GM19193 (cell line): ENCODE data around the gene DOCK6.

Experiments
- POLR2A ChIP-seq: IDR thresholded peaks from 4 replicates; pipeline ENCODE4 v1.6.1; 2011; ENCODE audit not compliant: insufficient read depth, insufficient read length; ENCODE audit errors: extremely low read depth

The DOCK6 gene

DNA sequence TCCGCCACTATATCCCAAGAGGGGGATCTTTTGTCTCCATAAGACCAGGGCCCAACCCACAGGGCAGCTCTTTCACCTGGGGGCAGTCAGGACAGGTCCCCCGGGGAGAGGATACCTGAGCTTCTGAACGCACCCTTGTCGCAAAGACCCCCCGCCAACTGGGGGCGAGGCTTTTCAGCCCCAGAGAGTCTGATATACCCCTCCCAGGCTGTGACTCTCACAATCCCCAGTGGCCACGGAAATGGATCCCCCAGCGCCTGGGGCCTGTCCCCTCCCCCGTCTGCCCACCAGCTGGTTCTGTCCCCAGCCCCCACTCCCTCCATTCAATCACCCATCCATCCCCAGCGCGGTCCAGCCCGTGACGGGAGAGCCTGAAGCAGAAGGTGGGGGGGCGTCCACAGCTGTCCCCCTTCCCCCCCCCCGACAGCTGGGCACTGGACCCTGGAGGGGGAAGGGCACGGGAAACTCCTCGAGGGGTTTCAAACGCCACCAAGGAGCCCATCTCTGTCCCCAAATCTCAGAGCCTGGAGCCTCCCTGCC is 823 bp downstream of the DOCK6 start:
- no peak for TF ChIP-seq POLR2A

- no peak for TF ChIP-seq POLR2A
Observed at GRCh38 chr19:11260996-11261395, 1.3 kb downstream of the DOCK6 start.

- TF ChIP-seq POLR2A, result no peak
Observed at GRCh38 chr19:11257846-11258380, 4.4 kb downstream of the DOCK6 start.

DNA sequence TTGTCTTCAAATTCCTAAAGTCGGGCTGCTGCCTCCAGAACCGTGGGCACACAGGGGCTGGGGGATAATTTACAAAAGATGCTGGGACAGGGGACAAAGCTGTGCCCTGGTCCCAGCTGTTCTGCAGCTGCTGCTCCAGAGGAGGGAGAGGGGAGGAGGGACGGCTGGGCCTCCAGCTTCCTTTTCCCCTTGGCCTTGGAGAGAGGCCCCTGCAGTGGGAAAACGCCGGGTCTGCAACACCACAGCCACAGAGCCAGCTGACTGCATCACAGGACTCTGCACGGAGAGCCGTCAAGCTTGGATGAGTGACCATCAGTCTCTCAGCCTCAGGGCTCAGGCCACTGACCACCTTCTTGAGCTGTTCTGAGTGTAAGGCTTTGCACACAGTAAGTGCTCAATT is 6.1 kb downstream of the DOCK6 start:
- no peak for TF ChIP-seq POLR2A

- no peak for TF ChIP-seq POLR2A
Observed at GRCh38 chr19:11254666-11255065, 7.7 kb downstream of the DOCK6 start.

DNA sequence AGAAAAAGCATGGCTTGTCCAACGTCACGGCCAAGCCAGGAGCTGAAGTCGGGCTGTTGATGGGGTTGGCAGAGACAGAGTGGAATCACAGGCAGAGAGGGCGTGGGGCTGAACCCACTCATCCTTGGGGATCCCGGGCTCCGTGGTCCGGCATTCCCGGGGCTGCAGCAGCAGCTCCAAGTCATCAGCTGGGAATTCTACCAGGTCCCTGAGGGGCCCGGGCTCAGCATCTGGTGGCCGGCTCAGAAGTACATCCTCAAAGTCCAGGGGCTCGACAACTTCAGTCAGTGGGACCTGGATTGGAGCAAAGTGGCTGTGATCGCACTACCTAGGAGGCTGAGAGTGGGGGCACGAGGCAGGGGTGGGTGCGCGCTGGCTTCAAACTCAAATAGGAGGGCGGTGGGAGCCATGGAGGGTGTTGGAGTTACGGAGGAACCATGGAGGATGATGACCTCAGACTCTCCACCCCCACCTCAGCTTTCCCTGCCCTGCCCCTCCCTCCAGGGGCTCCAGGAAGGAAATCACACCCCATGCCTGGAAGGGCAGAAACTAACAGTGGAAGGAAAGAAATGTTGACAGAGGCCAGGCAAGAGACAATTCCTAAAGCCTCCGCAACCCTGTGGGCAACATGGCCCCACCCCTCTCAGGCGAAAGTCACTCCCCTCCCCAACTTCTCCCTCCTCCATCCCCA is 9.5 kb downstream of the DOCK6 start:
- no peak for TF ChIP-seq POLR2A

- no peak for TF ChIP-seq POLR2A
Observed at GRCh38 chr19:11251650-11252314, 10.5 kb downstream of the DOCK6 start.

GRCh38 chr19:11251217-11251616 is 11.1 kb downstream of the DOCK6 start:
- TF ChIP-seq POLR2A, result no peak

GRCh38 chr19:11248852-11249251 is 13.5 kb downstream of the DOCK6 start:
- no peak for TF ChIP-seq POLR2A

- TF ChIP-seq POLR2A, result no peak
Observed at GRCh38 chr19:11247934-11248333, 14.4 kb downstream of the DOCK6 start.

GRCh38 chr19:11247391-11247790 is 14.9 kb downstream of the DOCK6 start:
- no peak for TF ChIP-seq POLR2A

DNA sequence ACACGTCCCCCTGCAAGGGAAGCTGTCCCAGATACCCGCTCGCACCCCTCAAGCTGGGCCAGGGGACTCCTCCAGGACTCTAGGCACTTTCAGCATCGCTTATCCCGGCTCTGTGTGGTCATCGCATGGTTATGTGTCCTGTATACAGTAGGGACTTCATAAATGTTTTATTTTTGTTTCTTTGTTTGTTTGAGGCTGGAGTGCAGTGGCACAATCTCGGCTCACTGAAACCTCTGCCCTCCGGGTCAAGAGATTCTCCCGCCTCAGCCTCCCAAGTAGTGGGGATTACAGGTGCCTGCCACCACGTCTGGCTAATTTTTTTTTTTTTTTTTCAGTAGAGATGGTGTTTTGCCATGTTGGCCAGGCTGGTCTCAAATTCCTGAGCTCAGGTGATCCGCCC is 15.4 kb downstream of the DOCK6 start:
- no peak for TF ChIP-seq POLR2A

GRCh38 chr19:11244846-11245589 is 17.3 kb downstream of the DOCK6 start:
- no peak for TF ChIP-seq POLR2A

DNA sequence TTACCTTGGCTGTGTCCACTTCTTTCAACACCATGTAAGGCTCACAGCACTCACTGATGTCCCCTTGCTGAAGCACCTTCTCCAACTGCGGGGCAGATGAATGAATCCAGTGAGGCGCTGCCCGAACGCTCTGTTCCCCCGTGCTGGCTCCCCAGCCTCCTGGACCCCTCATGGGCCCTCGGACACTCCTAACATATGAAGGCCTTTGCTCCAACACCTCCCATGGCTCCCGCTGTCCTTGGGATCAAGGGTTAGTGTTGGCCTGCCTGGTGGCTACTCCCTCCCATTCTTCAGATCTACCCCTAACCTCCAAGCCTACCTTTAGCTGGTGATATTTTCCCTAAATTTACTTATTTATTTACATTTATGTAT is 18.5 kb downstream of the DOCK6 start:
- no peak for TF ChIP-seq POLR2A

- no peak for TF ChIP-seq POLR2A
Observed at GRCh38 chr19:11242864-11243797, 19.2 kb downstream of the DOCK6 start.

DNA sequence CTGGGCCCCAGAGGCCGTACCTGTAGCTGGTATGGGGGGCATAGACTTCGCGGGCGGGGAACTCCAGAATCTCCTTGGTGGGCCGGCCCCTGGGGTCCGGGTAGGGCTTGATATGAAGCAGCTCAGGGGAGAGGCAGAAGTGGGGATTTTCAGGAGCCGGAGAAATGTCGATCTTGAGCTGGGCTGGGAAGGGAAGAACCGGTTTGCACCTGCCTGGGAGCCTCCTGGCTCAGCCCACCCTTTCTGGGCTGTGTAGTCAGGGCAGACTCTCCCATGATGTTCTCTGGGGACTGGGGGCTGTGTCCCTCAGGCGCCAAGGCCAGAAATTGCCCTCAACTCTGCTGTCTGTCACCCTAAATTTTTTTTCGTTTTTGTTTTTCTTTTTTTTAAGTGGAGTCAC is 20.3 kb downstream of the DOCK6 start:
- TF ChIP-seq POLR2A, result no peak
